Dermis blood vessel endothelial cell (primary cell): ENCODE data around the gene ELMO3. TPM values are rescaled to one million over a fixed set of nuclear protein-coding genes. Genes with fewer than 3 reads are reported as not detected.

Experiments used
- DNase-seq: peaks from one replicate; pipeline ENCODE4 v3.0.0; 2010
- total RNA-seq: library from RNA; depleted of rRNA; stranded (reverse); fragments of >200 nt; gene quantifications from 2 replicates; pipeline ENCODE4 v1.2.3, GENCODE V29; 2014

ELMO3 gene
- total RNA-seq, 1 donor from 2014 or later: 1.9 TPM

DNA sequence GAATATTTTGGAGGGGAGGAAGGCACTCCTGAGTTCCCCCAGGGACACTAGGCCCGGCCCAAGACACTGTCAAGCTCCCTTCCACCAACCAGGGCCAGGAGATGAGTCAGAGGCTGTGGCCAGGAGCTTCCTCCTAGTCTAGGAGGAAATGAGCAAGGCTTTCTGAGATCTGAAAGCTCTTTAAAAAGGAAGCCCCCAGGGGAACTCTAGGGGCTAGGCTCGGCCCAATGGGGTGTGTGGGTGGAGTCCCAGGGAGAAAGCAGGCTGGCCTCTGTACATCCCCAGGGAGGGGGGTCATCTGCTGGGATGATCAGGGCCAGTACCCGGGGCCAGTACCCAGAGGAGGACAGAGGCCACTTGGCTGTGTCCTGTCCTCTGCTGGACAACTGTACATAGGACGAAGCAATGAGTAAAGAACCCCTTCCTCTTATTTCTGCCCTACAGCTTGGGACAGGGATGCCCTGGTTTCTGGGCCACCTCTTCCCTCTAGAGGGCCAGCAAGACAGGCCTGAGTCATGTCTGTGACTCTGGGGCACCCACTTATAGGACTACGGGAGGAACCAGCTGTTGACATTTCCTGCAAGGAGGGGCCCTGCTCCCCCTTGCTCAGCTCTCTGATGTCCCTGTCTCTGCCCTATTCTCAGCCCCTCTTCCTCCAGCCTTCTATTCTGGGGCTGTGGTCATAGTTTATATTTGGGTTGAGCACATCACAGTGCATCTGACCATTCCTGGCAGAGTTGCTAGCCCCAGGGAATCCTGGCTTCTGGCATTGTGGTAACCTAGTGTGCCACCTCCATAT, 45.7 kb downstream of the ELMO3 start:
- DNase-seq: peak; percentile 91

DNA sequence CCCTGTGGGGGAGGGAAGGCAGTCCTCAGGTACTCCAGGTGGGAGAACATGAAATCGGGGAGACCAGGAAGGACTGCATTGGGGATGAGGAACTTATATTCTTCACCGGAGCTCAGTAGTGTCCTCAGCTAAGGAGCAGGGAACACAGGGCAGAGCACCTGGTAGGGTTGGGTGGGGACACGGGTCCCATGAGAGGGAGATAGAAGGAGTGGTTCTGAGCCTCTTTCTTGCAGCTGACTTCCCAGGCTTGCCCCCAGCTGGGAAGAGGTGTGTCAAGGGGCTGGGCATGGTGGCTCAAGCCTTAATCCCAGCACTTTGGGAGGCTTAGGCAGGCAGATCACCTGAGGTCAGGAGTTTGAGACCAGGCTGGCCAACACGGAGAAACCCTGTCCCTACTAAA, 46.3 kb downstream of the ELMO3 start:
- no peak for DNase-seq

DNA sequence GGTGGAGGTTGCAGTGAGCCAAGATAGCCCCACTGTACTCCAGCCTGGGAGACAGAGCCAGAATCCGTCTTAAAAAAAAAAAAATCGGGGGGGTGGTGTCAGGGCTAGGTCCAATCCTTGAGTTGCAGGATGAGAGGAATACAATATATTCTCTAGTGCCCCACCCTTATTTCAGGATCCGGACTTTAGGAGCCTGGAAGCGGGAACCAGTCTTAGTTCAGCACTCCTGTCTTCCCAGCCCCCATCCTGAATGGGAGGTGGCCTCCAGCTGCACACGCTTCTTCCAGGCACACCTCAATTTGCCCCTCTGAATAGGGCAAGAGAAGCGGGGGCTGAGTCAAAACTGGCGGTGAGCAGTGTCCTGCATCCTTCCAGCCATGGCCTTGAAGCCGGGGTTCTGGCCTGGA, 46.7 kb downstream of the ELMO3 start:
- no peak for DNase-seq

DNA sequence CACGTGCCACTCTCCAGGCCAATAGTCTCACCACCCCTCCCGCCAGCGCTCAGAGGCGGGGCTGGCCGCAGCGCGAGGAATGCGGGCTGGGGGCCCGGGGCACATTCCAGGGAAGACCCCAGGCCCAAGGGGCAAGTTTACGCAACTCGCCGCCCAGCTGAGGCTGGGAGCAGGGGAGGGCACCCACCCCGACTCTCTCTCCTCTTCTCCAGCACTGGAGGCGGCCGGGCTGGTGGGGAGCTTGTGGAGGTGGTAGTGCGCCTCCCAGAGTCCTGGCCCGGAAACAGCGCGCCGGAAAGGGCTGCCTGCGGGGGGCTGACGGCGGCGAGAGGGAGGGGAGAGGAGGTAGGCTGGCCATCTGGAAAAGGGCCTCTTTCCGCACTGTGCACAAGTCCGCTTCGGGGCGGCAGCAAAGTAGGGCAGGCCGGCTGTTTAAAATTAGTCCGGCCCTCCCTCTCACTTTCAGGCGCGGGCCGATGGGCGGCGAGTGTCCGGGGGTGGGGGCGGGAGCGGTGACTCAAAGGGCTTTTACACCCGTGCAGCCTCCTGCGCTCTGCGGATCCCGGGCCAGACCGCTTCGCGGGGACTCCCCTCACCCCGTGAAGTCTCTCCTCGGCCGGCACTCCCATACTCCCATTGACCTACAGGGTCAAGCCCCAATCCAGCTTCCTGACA, 47.3 kb downstream of the ELMO3 start:
- DNase-seq: peak; percentile 88

GRCh38 chr16:67246756-67247191, 47.8 kb downstream of the ELMO3 start:
- no peak for DNase-seq

- peak; percentile 98 for DNase-seq
These were observed 48.5 kb downstream of the ELMO3 start, which contains the start of gene FHOD1 for GRCh38 chr16:67247192-67248072. TSS of gene FHOD1 (minus strand) at chr16:67247481. CDS start at chr16:67247410, 71 bp downstream.

- no peak for DNase-seq
These were observed 49.1 kb downstream of the ELMO3 start for GRCh38 chr16:67248073-67248400.

DNA sequence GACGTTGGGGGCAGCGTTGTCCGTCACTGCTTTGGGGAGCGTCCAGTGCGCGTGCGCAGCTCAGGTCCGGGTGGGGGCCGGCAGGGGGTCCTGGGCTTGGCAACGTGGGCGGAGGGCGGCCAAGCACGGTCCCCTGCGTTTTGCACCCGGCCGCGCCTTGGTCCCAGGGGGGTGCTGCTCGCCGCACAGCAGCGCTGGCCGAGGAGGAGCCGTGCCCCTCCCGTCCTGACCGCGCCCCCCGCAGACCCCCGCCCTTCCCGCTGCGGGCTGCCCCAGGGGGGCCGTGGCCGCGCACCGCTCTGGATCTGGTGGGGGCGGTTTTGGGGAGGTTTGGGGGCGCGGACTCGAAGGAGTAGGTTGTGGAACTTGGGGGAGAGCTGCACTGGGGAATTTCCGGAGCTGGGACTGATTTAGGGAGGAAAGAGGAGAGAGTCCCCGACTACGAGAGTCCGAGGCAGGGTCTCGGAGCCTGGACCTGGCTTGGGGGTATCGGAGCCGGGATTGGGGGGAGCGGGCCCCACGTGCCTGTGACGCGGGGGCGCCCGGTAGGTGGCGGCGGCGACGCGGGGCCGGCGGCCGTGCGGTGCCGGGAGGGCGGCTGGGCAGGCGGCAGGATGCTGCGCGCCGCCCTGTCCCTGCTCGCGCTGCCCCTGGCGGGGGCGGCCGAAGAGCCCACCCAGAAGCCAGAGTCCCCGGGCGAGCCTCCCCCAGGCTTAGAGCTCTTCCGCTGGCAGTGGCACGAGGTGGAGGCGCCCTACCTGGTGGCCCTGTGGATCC, 49.7 kb downstream of the ELMO3 start, which contains the start of gene SLC9A5:
SLC9A5 (plus strand) TSS at position 579 of the 777 bp plus-strand sequence; CDS start at position 615, 36 bp downstream.
- DNase-seq: peak; percentile 53

DNA sequence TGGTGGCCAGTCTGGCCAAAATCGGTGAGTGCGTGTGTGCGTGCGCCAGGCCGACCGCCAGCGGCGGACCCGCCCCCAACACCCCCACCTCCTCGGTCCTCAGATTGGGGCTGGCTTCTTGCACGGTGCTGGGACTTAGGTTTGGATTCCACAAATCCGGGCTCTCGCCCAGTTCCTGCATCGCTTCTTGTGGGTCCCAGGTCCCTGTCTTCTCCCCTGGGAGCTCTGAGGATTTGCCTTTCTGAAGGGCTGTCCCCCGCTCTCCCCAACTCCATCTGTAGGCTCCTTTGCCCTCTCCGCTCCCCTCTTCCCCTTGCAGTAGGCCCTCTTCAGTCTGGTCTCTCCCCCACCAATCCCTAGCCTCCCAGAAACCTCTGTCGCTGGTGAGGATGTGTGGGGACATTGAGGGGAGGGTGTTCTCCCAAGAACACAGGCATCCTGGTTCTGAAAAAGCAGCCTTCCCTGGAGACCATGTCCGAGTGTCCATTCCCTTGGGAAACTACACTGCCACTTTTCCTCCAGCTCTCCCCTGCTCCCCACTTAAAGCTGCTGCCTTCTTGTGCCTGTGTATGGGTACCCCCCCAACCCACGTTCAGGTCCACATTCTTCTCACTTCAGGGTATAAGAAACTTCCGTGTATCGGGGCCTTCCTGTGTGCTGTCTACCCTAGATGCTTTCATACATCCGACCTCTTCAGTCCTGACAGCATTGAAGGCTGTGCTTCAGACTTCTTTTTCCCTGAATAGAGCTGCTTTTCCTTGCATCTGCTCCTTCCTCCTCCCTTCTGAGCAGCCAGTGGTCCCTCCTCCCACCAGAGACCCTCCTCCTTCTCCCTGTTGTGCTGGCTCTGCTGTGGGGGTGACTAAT, 50.5 kb downstream of the ELMO3 start:
- no peak for DNase-seq

DNA sequence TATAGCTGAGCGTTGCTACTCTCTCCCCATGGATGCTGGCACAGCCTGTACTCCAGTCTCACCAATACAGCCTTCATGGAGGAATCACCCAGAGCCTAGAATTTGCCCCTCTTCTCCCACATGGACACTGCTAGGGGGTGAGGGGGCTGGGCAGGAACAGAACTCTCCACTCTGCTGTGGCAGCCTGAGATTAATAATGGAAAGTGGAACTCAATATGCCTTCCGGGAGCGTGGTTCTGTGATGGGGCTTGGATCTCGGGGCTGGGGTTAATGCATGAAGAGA, 51.1 kb downstream of the ELMO3 start:
- DNase-seq: no peak

DNA sequence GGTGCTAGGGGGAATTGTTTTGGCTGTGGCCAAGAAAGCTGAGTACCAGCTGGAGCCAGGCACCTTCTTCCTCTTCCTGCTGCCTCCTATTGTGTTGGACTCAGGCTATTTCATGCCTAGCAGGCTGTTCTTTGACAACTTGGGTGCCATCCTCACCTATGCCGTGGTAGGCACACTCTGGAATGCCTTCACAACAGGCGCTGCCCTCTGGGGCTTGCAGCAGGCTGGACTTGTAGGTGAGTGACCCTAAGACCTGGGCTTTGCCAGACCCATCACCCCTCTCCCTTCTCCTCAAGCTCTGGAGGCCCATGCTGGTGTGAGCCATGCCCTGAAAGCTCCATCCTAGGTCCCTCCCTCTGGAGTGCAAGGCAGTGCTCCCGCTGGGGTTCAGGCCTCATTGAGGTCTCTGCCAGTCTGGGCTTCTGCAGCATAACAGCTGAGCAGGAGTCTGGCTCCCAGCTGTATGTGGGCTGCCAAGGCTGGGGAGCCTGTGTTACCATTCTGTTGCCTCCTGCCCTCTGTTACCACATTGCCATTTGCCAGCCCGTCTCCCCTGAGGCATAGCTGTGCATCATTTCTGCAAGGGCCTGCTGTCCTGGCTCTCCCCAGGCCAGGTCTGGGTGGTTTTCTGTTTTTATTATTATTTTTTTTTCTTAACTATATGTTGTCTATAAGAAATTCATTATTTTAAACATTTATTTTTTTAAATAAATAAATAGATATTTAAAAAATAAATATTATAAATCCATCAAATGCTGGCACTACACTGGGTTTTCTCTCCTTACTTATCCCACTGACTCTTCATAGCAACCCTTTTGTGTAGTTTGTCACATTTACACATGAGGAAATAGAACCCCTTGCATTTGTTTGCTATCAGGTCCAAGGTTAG, 53.9 kb downstream of the ELMO3 start:
- DNase-seq: no peak

Other genes with a start within 250 kb of the ELMO3 start
- gene CES3, start 237.9 kb upstream of the ELMO3 start, total RNA-seq: not detected in 2 replicates
- 1.4 and 1.7 TPM in 2 replicates for gene CES4A, start 210.5 kb upstream of the ELMO3 start, total RNA-seq
- gene CBFB, start 170.0 kb upstream of the ELMO3 start, total RNA-seq: 96.5 and 124 TPM in 2 replicates
- 14.8 and 22.3 TPM in 2 replicates for gene PHAF1, start 89.2 kb upstream of the ELMO3 start, total RNA-seq
- gene B3GNT9, start 48.1 kb upstream of the ELMO3 start, total RNA-seq: 3.5 and 5.3 TPM in 2 replicates
- gene TRADD, start 39.2 kb upstream of the ELMO3 start, total RNA-seq: 18.2 and 26.5 TPM in 2 replicates
- 7.8 and 9.0 TPM in 2 replicates for gene FBXL8, start 39.2 kb upstream of the ELMO3 start, total RNA-seq
- gene HSF4, start 34.4 kb upstream of the ELMO3 start, total RNA-seq: 0.65 and 2.0 TPM in 2 replicates
- gene NOL3, start 28.6 kb upstream of the ELMO3 start, total RNA-seq: 8.6 and 8.8 TPM in 2 replicates
- 7.1 and 11.4 TPM in 2 replicates for gene MATCAP1, start 15.2 kb upstream of the ELMO3 start, total RNA-seq
- gene EXOC3L1, start 9.0 kb upstream of the ELMO3 start, total RNA-seq: 45.8 and 50.7 TPM in 2 replicates
- gene E2F4, start 7.0 kb upstream of the ELMO3 start, total RNA-seq: 93.1 and 104 TPM in 2 replicates
- gene TMEM208, start 28.0 kb downstream of the ELMO3 start, total RNA-seq: 21.1 and 31.7 TPM in 2 replicates
- gene FHOD1, start 48.4 kb downstream of the ELMO3 start, total RNA-seq: 25.5 and 37.4 TPM in 2 replicates
- gene SLC9A5, start 49.8 kb downstream of the ELMO3 start, total RNA-seq: 0.56 and 1.2 TPM in 2 replicates
- gene PLEKHG4, start 80.4 kb downstream of the ELMO3 start, total RNA-seq: 10.0 and 16.5 TPM in 2 replicates
- under 0.01 TPM in 1 of 2 replicates, not detected in the other for gene KCTD19, start 127.6 kb downstream of the ELMO3 start, total RNA-seq
- not detected in 2 replicates for gene LRRC36, start 127.7 kb downstream of the ELMO3 start, total RNA-seq
- 0.19 TPM in 1 of 2 replicates, not detected in the other for gene TPPP3, start 194.4 kb downstream of the ELMO3 start, total RNA-seq
- gene ZDHHC1, start 217.3 kb downstream of the ELMO3 start, total RNA-seq: 3.7 and 6.3 TPM in 2 replicates
- 0.23 TPM in 1 of 2 replicates, not detected in the other for gene HSD11B2, start 232.0 kb downstream of the ELMO3 start, total RNA-seq